Islet precursor cell (in vitro differentiated cells): Measurements from ENCODE around the gene RNASE12.
"Not testable (repeated sequence)": the region's sequence is repeated elsewhere in the genome, so short reads cannot be mapped to it uniquely, and the experiment has no call there.

ENCODE experiments used
- DNase-seq: peaks from one replicate; pipeline ENCODE4 v3.0.0-alpha.2; 2018

The RNASE12 gene

GRCh38 chr14:20578784-20579502 lies 12.2 kb downstream of the RNASE12 start:
- DNase-seq: no peak

GRCh38 chr14:20578325-20578724 lies 12.9 kb downstream of the RNASE12 start:
- no peak for DNase-seq

- peak; percentile 87 for DNase-seq
These were observed 18.7 kb downstream of the RNASE12 start for GRCh38 chr14:20572382-20572990.

- DNase-seq: not testable (repeated sequence)
These were observed 20.5 kb downstream of the RNASE12 start for GRCh38 chr14:20570720-20571119.

GRCh38 chr14:20569865-20570264 lies 21.3 kb downstream of the RNASE12 start:
- not testable (repeated sequence) for DNase-seq

- DNase-seq: no peak
These were observed 22.1 kb downstream of the RNASE12 start for GRCh38 chr14:20569066-20569465.

- no peak for DNase-seq
These were observed 22.8 kb downstream of the RNASE12 start for GRCh38 chr14:20568393-20568792.

GRCh38 chr14:20567199-20567598 lies 24.0 kb downstream of the RNASE12 start:
- not testable (repeated sequence) for DNase-seq

GRCh38 chr14:20564501-20564997 lies 26.6 kb downstream of the RNASE12 start:
- no peak for DNase-seq

GRCh38 chr14:20563971-20564370 lies 27.2 kb downstream of the RNASE12 start:
- DNase-seq: no peak

GRCh38 chr14:20560961-20561360 lies 30.2 kb downstream of the RNASE12 start, which contains the start of gene RNASE9:
Gene RNASE9 (minus strand): TSS chr14:20561047.
- DNase-seq: no peak

- no peak for DNase-seq
These were observed 31.7 kb downstream of the RNASE12 start for GRCh38 chr14:20559461-20559904.

GRCh38 chr14:20557212-20557542 lies 34.0 kb downstream of the RNASE12 start:
- no peak for DNase-seq

GRCh38 chr14:20556500-20557211 lies 34.5 kb downstream of the RNASE12 start:
- no peak for DNase-seq

- no peak for DNase-seq
These were observed 35.3 kb downstream of the RNASE12 start for GRCh38 chr14:20555845-20556244.

GRCh38 chr14:20553024-20553423 lies 38.2 kb downstream of the RNASE12 start:
- no peak for DNase-seq

GRCh38 chr14:20551606-20552005 lies 39.6 kb downstream of the RNASE12 start:
- no peak for DNase-seq

GRCh38 chr14:20550926-20551325 lies 40.2 kb downstream of the RNASE12 start:
- no peak for DNase-seq

- DNase-seq: no peak
These were observed 42.6 kb downstream of the RNASE12 start for GRCh38 chr14:20548414-20549158.

GRCh38 chr14:20546877-20547276 lies 44.3 kb downstream of the RNASE12 start:
- DNase-seq: peak; percentile 55
